Stimulated activated CD8-positive, alpha-beta memory T cell treated with anti-CD3 and anti-CD28 coated beads, Interleukin-4, amount 100 ng/mL, for 4 hours (primary cell): Measurements from ENCODE around the gene RNF169.

Experiments used
- DNase-seq, 2 donors: peaks; one replicate each; pipeline ENCODE4 v3.0.0-alpha.2; 2020; ENCODE audit warnings: low read depth in 2 of 2, low spot score in 1 of 2

Gene RNF169

GRCh38 chr11:74769055-74769707 lies 20.5 kb downstream of the RNF169 start:
- DNase-seq = no peak

GRCh38 chr11:74770456-74770855 lies 21.8 kb downstream of the RNF169 start:
- DNase-seq = no peak

- DNase-seq = no peak
Measured at GRCh38 chr11:74771139-74771538, 22.5 kb downstream of the RNF169 start.

GRCh38 chr11:74773476-74773875 lies 24.8 kb downstream of the RNF169 start:
- no peak for DNase-seq

- DNase-seq = no peak
Measured at GRCh38 chr11:74775762-74776161, 27.1 kb downstream of the RNF169 start.

GRCh38 chr11:74776546-74776945 lies 27.9 kb downstream of the RNF169 start:
- no peak for DNase-seq

- no peak for DNase-seq
Measured at GRCh38 chr11:74777038-74777437, 28.4 kb downstream of the RNF169 start.

- no peak for DNase-seq
Measured at GRCh38 chr11:74777877-74778276, 29.2 kb downstream of the RNF169 start.

GRCh38 chr11:74778581-74778980 lies 29.9 kb downstream of the RNF169 start:
- DNase-seq = no peak

GRCh38 chr11:74780248-74781005 lies 31.8 kb downstream of the RNF169 start:
- DNase-seq = no peak

- no peak for DNase-seq
Measured at GRCh38 chr11:74783241-74783871, 34.7 kb downstream of the RNF169 start.

GRCh38 chr11:74784234-74784633 lies 35.6 kb downstream of the RNF169 start:
- no peak for DNase-seq

- DNase-seq = no peak
Measured at GRCh38 chr11:74784726-74785125, 36.1 kb downstream of the RNF169 start.

GRCh38 chr11:74786574-74786973 lies 37.9 kb downstream of the RNF169 start:
- no peak for DNase-seq

GRCh38 chr11:74791333-74792100 lies 42.9 kb downstream of the RNF169 start:
- DNase-seq = no peak

GRCh38 chr11:74806267-74806666 lies 57.6 kb downstream of the RNF169 start:
- DNase-seq = no peak

GRCh38 chr11:74809801-74810200 lies 61.2 kb downstream of the RNF169 start:
- DNase-seq = no peak

- no peak for DNase-seq
Measured at GRCh38 chr11:74815966-74816365, 67.3 kb downstream of the RNF169 start.

- DNase-seq = no peak
Measured at GRCh38 chr11:74816664-74817063, 68.0 kb downstream of the RNF169 start.

GRCh38 chr11:74818283-74818946 lies 69.8 kb downstream of the RNF169 start:
- DNase-seq = no peak

- DNase-seq = no peak
Measured at GRCh38 chr11:74819400-74819799, 70.8 kb downstream of the RNF169 start.
